Measurements from ENCODE around the gene CEP83.
"Not testable (repeated sequence)": the region's sequence is repeated elsewhere in the genome, so short reads cannot be mapped to it uniquely, and the experiment has no call there.

The CEP83 gene

GRCh38 chr12:94434171-94434570 lies 25.5 kb downstream of the CEP83 start:
- no peak for DNase-seq (ENCODE audit: low spot score)

- DNase-seq (ENCODE audit: low spot score): no peak
Observed at GRCh38 chr12:94433744-94434143, 25.9 kb downstream of the CEP83 start.

GRCh38 chr12:94430304-94430703 lies 29.4 kb downstream of the CEP83 start:
- no peak for DNase-seq (ENCODE audit: low spot score)

- DNase-seq (ENCODE audit: low spot score): no peak
Observed at GRCh38 chr12:94429633-94430032, 30.0 kb downstream of the CEP83 start.

- no peak for DNase-seq (ENCODE audit: low spot score)
Observed at GRCh38 chr12:94429191-94429590, 30.5 kb downstream of the CEP83 start.

- DNase-seq (ENCODE audit: low spot score): no peak
Observed at GRCh38 chr12:94427501-94428381, 31.9 kb downstream of the CEP83 start.

- no peak for DNase-seq (ENCODE audit: low spot score)
Observed at GRCh38 chr12:94426049-94426448, 33.6 kb downstream of the CEP83 start.

GRCh38 chr12:94424830-94425229 lies 34.8 kb downstream of the CEP83 start:
- not testable (repeated sequence) for DNase-seq (ENCODE audit: low spot score)

GRCh38 chr12:94421868-94422740 lies 37.6 kb downstream of the CEP83 start:
- no peak for DNase-seq (ENCODE audit: low spot score)

- DNase-seq (ENCODE audit: low spot score): no peak
Observed at GRCh38 chr12:94418517-94418916, 41.1 kb downstream of the CEP83 start.

GRCh38 chr12:94416613-94417012 lies 43.1 kb downstream of the CEP83 start:
- DNase-seq (ENCODE audit: low spot score): no peak

GRCh38 chr12:94415066-94415465 lies 44.6 kb downstream of the CEP83 start:
- DNase-seq (ENCODE audit: low spot score): no peak

- DNase-seq (ENCODE audit: low spot score): no peak
Observed at GRCh38 chr12:94405413-94406116, 54.1 kb downstream of the CEP83 start.

GRCh38 chr12:94404854-94405253 lies 54.8 kb downstream of the CEP83 start:
- DNase-seq (ENCODE audit: low spot score): no peak

- no peak for DNase-seq (ENCODE audit: low spot score)
Observed at GRCh38 chr12:94401326-94401725, 58.3 kb downstream of the CEP83 start.

GRCh38 chr12:94398685-94399084 lies 61.0 kb downstream of the CEP83 start:
- DNase-seq (ENCODE audit: low spot score): not testable (repeated sequence)

- DNase-seq (ENCODE audit: low spot score): no peak
Observed at GRCh38 chr12:94397401-94397800, 62.3 kb downstream of the CEP83 start.

GRCh38 chr12:94396014-94396413 lies 63.7 kb downstream of the CEP83 start:
- not testable (repeated sequence) for DNase-seq (ENCODE audit: low spot score)

GRCh38 chr12:94390130-94390485 lies 69.6 kb downstream of the CEP83 start:
- DNase-seq (ENCODE audit: low spot score): no peak

GRCh38 chr12:94389482-94390129 lies 70.1 kb downstream of the CEP83 start:
- DNase-seq (ENCODE audit: low spot score): not testable (repeated sequence)

GRCh38 chr12:94386422-94386821 lies 73.2 kb downstream of the CEP83 start:
- DNase-seq (ENCODE audit: low spot score): no peak

- no peak for DNase-seq (ENCODE audit: low spot score)
Observed at GRCh38 chr12:94384030-94384429, 75.6 kb downstream of the CEP83 start.
